HG03354 (cell line): Measurements from ENCODE around the gene MED29.

Source experiments
- ATAC-seq: cut with Tn5 transposase; IDR thresholded peaks from one replicate; pipeline ENCODE4 v1.9.1; 2021; ENCODE audit warnings: mild to moderate bottlenecking; ENCODE audit not compliant: unreplicated experiment, poor library complexity, severe bottlenecking

MED29 gene

DNA sequence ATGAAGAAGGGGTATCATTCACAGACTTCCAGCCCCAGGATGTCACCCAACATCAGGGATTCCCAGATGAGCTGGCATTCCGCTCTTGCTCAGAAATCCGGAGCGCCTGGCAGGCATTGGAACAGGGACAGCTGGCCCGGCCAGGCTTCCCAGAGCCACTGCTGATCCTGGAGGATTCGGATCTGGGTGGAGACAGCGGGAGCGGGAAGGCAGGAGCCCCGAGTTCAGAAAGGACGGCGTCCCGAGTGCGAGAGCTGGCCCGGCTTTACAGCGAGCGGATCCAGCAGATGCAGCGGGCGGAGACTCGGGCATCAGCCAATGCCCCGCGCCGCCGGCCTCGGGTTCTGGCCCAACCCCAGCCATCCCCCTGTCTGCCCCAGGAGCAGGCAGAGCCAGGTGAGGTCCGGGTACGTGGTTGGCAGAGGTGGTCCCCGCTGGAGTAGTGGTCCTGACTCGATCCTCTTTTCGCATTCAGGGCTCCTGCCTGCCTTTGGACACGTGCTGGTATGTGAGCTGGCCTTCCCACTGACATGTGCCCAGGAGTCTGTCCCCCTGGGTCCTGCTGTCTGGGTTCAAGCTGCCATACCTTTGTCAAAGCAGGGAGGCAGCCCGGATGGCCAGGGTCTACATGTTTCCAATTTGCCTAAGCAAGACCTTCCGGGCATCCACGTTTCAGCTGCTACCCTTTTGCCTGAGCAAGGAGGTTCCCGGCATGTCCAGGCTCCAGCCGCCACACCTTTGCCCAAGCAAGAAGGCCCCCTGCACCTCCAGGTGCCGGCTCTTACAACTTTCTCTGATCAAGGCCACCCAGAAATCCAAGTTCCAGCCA, 32.3 kb downstream of the MED29 start:
- ATAC-seq: no peak

DNA sequence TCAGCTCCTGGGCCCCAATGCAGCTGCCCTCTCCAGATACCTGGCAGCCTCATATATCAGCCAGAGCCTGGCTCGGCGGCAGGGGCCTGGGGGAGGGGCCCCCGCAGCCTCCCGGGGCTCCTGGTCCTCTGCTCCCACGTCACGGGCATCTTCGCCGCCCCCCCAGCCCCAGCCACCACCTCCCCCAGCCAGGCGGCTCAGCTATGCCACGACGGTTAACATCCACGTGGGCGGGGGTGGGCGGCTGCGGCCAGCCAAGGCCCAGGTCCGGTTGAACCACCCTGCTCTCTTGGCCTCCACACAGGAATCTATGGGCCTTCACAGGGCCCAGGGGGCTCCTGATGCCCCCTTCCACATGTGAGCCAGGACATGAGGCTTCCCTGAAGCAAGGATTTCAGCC, 33.8 kb downstream of the MED29 start:
- ATAC-seq: no peak

DNA sequence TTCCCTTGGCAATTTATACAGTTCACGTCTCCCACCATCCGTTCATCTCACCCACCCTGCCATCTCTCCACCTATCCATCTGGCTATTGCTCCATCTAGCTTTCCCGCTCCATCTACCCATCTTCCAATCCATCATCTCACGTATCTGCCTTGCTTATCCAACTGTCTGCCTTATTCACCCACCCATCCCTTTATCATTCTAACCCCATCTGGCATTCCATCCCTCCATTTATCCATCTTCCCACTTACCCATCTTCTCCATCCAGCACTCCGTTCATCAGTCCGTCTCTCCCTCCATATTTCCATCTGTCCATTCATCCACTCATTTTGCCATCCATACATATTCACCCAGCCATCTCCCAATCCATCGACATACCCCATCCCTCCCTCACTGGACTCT, 34.6 kb downstream of the MED29 start:
- ATAC-seq: no peak

DNA sequence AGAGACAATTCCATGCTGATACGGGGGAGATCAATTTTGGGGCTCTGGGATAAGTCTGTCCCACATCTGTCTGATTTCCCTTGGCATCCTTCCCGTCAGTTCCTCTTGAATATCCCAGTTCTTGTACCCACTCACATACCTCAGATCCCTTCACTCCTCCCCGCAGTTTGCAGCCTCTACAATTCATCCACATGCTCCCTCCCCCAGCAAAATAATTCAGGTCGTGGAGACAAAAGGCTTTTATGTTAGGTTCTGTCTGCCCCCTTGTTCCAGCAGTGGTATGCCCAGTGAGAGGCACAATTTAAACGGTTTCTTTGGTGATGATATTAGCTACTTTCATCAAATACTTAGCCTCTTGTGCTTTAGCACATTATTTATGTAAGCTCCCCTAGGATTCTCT, 35.0 kb downstream of the MED29 start:
- no peak for ATAC-seq

DNA sequence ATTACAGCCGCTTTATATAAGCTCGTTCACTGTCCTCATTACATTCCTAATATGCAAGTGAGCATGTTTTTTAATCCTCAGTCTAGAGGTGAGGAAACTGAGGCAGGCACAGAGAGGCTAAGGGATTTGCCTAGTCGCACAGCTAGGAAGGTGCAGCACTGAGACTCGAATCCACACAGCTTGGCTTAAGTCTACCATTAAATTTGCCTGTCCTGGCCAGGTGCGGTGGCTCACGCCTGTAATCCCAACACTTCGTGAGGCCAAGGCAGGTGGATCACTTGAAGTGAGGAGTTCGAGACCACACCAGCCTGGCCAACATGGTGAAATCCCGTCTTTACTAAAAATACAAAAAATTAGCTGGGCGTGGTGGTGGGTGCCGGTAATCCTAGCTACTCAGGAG, 36.5 kb downstream of the MED29 start:
- ATAC-seq: no peak

- no peak for ATAC-seq
These were observed 37.3 kb downstream of the MED29 start for GRCh38 chr19:39428283-39429112.

GRCh38 chr19:39430675-39431593, 39.8 kb downstream of the MED29 start:
- no peak for ATAC-seq

DNA sequence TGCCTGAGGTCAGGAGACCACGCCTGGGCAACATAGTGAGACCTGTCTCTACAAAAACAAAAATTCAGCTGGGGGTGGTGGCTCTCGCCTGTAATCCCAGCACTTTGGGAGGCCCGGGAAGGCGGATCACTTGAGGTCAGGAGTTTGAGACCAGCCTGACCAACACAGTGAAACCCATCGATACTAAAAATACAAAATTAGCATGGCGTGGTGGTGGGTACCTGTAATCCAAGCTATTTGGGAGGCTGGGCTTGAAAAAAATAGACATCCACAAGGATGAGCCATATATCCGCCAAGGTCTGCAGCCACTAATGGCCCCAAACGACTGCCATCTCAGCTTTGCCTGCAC, 41.5 kb downstream of the MED29 start:
- no peak for ATAC-seq

- no peak for ATAC-seq
These were observed 42.4 kb downstream of the MED29 start for GRCh38 chr19:39433480-39434079.

GRCh38 chr19:39434123-39435076, 43.2 kb downstream of the MED29 start:
- ATAC-seq: no peak

DNA sequence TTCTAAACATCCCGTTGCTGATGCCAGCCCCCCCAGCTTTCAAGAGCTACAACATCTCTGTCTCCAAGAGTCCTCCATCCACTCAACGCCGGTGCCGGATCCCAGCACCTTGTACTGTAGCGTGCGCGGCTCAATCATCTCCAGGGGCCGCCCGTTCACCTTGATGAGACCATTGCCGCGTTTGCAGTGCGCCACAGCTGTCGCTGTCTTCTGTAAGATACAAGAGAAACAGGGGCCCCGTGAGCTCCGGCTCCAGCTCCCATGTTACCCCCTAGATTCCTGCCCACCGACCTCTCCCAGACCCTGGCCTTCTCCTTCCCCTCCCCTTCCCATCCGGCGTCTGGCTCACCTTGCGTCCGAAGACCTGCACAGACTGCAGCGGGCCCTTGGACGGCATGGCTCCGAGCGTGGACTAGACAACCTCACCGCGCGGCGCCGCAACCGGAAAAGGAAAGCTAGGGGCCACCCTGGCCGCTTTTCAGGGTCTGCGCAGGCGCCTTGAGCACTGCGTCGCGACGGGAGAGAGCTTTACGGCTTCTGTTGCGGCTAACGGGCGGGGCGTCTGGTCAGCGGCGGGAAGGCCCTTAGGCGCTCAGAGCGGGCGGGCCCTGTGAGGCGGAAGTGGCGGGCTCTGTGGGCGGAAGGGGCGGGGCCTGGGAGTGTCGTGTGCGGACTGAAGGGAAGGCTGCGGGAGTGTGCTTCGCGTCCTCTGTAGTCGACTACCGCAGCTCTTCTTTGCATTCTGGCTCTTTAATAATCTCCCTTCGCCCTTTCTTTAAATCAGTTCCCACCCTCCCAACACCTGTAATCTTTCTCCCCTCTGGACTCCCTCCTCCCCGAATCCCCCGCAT, 44.5 kb downstream of the MED29 start, which contains the start of gene RPS16:
Gene RPS16 (minus strand): TSS at position 451 of the 851 bp plus-strand sequence. CDS start 54 bp downstream, at position 397.
- peak; percentile 78 for ATAC-seq

DNA sequence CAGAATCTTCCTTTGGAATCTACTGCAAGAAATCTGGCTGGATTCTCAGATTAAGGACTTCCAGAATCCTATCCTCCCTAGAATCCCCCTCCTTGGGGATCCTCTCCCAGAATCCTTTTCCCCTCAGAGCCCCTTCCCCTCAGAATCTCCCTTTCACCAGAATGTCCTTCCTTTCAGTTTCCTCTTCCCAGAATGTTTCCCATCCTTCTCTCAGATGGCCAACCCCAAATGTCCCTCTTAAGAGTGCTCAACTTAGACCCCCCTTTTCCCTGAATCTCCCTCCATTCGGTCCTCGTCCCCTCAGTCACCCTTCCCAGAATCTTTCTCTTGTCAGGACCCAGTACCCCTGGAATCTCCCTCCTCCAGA, 45.2 kb downstream of the MED29 start:
- ATAC-seq: no peak

GRCh38 chr19:39438270-39438934, 47.2 kb downstream of the MED29 start:
- ATAC-seq: no peak

GRCh38 chr19:39444598-39445195, 53.5 kb downstream of the MED29 start:
- no peak for ATAC-seq

GRCh38 chr19:39445196-39446111, 54.3 kb downstream of the MED29 start, which contains the start of gene SUPT5H:
TSS of gene SUPT5H (plus strand) at chr19:39445582. CDS start at chr19:39445891, 309 bp downstream.
- peak; percentile 85 for ATAC-seq
